ENCODE measurements around the gene SLC26A8.

DNA sequence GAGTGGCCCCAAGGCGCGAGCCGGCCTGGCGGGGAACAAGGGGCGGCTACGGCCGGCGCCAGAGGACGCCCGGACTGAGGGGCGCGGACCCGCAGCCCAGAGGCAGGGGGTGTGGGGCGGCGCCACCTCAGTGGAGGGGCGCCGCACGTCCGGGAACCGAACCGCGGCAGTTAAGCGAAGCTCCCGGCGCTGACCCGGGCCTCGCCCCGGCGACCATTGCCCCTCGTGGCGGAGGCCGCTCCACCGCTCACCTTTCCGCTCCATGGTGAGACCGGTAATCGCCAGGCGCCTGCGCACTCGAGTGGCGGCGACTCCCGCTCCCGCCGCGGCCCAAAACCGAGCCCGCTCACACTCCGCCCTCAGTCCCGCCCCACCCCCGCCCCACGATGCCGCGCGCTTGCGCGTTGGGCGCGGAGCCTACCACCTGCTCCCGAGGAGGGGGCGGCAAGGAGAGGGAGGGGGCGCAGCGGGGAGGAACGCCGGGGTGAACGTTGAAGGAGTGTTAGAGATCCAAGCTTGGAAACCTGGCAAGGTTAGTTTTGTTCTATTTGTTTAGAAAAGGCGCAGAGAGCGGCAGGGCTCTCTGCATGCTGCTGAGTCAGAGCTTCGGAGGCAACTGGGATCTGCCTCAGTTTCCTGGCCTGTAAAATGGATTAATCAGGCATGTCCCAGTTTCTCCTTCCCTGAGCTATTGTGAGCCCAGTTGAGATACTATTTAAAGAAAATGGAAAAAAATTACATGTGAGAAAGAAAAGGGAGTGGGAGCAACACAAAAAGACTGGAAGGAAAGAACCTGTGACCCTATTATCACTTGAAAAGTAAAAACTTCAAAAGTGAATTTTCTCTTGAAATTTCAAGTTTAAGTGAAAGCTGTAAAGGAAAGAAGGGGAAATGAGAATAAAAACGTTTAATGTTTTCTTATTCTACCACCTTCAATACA, 103.4 kb downstream of the SLC26A8 start, which contains the start of gene SRPK1:
- TF ChIP-seq, protein P1, sequence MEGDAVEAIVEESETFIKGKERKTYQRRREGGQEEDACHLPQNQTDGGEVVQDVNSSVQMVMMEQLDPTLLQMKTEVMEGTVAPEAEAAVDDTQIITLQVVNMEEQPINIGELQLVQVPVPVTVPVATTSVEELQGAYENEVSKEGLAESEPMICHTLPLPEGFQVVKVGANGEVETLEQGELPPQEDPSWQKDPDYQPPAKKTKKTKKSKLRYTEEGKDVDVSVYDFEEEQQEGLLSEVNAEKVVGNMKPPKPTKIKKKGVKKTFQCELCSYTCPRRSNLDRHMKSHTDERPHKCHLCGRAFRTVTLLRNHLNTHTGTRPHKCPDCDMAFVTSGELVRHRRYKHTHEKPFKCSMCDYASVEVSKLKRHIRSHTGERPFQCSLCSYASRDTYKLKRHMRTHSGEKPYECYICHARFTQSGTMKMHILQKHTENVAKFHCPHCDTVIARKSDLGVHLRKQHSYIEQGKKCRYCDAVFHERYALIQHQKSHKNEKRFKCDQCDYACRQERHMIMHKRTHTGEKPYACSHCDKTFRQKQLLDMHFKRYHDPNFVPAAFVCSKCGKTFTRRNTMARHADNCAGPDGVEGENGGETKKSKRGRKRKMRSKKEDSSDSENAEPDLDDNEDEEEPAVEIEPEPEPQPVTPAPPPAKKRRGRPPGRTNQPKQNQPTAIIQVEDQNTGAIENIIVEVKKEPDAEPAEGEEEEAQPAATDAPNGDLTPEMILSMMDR (IDR thresholded peaks at IDR 0.05), result peak in 1 of 3 experiments; percentile 8
- no peak for TF ChIP-seq EP300 (IDR thresholded peaks at IDR 0.05)

Measured in esophagus muscularis mucosa (tissue), 3 donors.